Right cardiac atrium (tissue), 5 donors: ENCODE data around the gene MACROD1. TPM values are rescaled to one million over a fixed set of nuclear protein-coding genes. Genes with fewer than 3 reads are reported as not detected.
"Not testable (repeated sequence)": the region's sequence is repeated elsewhere in the genome, so short reads cannot be mapped to it uniquely, and the experiment has no call there.

Experiments used
- ATAC-seq, 2 donors: fragments of 200-7000 bp; cut with Tn5 transposase; one replicate each; pipeline versions ENCODE4 v1.8.0 to v1.9.1; 2020; ENCODE audit warnings: moderate library complexity in 2 of 2, mild to moderate bottlenecking in 1 of 2
- DNase-seq, 3 donors: peaks; one replicate each; pipeline ENCODE4 v3.0.0-alpha.2; 2020
- H3K27ac ChIP-seq: one replicate; pipeline ENCODE4 v1.5.1; 2013; ENCODE audit warnings: mild to moderate bottlenecking, low read length, control low read depth, moderate library complexity
- H3K27me3 ChIP-seq: one replicate; pipeline ENCODE4 v1.6.1; 2013; ENCODE audit not compliant: control insufficient read depth, insufficient read depth
- H3K4me1 ChIP-seq: one replicate; pipeline ENCODE4 v1.6.1; 2013; ENCODE audit warnings: low read length; ENCODE audit not compliant: control insufficient read depth, insufficient read depth
- H3K4me3 ChIP-seq: one replicate; pipeline ENCODE4 v1.5.1; 2013; ENCODE audit warnings: low read length, control low read depth
- H3K9me3 ChIP-seq: one replicate; pipeline ENCODE4 v1.6.1; 2013; ENCODE audit warnings: low read length; ENCODE audit not compliant: control insufficient read depth
- WGBS: extraction: QIAGEN DNeasy Blood & Tissue Kit; methylation state at CpG from one replicate; pipeline ENCODE4 v1.1.7; 2013; 5-methylcytosine and 5-hydroxymethylcytosine counted together
- intact Hi-C, 4 donors: fragments of 100-400 bp; cut with DNase I; formaldehyde crosslinking; loops; one replicate each; pipeline versions ENCODE4 v1.11.0 to v1.14.0; 2022 to 2023
- polyA plus RNA-seq: library from polyadenylated mRNA; stranded (reverse); fragments of 200-250 nt; gene quantifications from one replicate; pipeline ENCODE4 v1.2.3, GENCODE V29; 2013
- total RNA-seq, 4 donors: library from RNA; stranded (reverse); fragmentation: NEBNext Ultra II Directional; extraction: Animal tissue kit (Norgen Biotek cat#: 25700); gene quantifications; one replicate each; pipeline ENCODE4 v1.2.1, GENCODE V29; 2021
- donor health status: healthy with polysubstance abuse.
- donor health status: DM: no; HTN: yes; CAD: no.
- donor health status: DM: no; HTN: no; CAD: no.
- donor health status: DM: no; HTN: yes; CAD: no; lungs with severe emphysema.
- donor health status: DM: yes; HTN: yes; CAD: no.

MACROD1 gene
- total and polyA plus RNA-seq, 5 donors = 40.4 to 63.8 (median 60.2) TPM

DNA sequence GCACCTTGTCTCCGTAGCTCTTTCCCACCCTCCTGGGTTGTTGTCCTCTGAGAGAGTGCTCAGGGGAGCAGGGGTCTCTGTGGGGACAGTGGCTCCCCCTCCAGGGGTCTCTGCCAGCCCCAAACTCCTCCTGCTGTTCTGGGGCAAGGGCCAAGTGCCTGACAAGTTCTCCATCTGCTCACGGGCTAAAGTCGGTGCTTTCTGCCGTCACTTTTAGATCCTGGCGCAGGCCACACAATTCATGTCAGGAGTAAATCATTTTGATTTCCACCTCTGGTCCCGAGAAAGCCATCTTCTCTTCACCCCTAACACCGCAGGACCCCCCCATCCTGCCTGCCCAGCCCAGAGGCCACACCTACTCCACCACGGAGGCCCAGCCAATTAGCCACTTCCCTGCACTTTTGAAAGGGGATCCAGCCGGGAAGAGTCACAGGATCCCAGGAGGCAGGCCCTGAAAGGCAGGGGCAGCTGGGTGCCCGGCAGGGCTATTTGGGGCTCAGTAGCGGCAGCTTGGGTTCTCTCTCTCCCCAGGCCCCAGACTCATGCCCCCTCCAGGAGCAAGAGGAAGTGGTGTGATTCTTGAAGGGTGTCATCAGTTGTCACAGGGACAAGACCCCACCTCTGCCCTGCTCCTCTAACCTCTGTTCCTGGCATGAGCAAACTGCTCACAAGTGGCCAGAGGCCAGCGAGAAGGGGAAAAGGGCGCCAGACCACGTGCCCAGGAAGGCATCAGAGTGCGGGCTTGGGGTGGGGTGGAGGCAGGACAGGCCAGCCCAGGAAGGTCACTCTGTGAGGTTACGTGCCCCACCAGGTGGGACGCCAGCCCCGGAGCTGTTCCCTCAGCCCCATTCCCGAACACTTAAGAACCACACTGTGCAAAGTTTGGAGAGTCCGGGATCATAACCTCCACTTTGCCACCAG lies 1.3 kb downstream of the MACROD1 start:
- Histone ChIP-seq H3K27me3 (no peaks in the 10 kb centered on the region), H3K4me1 (no peaks in the 10 kb centered on the region), H3K27ac (peak overlapping the region; percentile 33), H3K9me3 (no peaks in the 10 kb centered on the region), H3K4me3 (peak overlapping the region; percentile 86)
- intact Hi-C loops = no loop called here
- ATAC-seq = peak; percentile 34 to 40
- peak in 2 of 3 donors; percentile 72 to 80 for DNase-seq
- 46% methylated on average over 20 of the region's 20 CpGs for WGBS

GRCh38 chr11:64163951-64164350 lies 2.0 kb downstream of the MACROD1 start:
- Histone ChIP-seq H3K27me3 (no peaks in the 10 kb centered on the region), H3K9me3 (no peaks in the 10 kb centered on the region), H3K4me1 (no peaks in the 10 kb centered on the region), H3K4me3 (no peak overlapping the region), H3K27ac (no peak overlapping the region)
- intact Hi-C loops = no loop called here
- DNase-seq = no peak
- ATAC-seq = no peak
- WGBS = 95% methylated on average over 5 of the region's 5 CpGs

- H3K27ac ChIP-seq, ATAC-seq, H3K4me1 ChIP-seq, H3K9me3 ChIP-seq, H3K27me3 ChIP-seq, H3K4me3 ChIP-seq, intact Hi-C loops, DNase-seq: not testable (repeated sequence)
- 90% methylated on average over 16 of the region's 16 CpGs for WGBS
Measured at GRCh38 chr11:64162769-64163168, 3.1 kb downstream of the MACROD1 start.

- Histone ChIP-seq H3K27ac (no peak overlapping the region), H3K27me3 (no peaks in the 10 kb centered on the region), H3K4me3 (no peak overlapping the region), H3K9me3 (no peaks in the 10 kb centered on the region), H3K4me1 (no peaks in the 10 kb centered on the region)
- DNase-seq = no peak
- WGBS = 98% methylated on average over 10 of the region's 10 CpGs
- no peak for ATAC-seq
- intact Hi-C loops = no loop called here
Measured at GRCh38 chr11:64161037-64161436, 4.9 kb downstream of the MACROD1 start.

GRCh38 chr11:64157631-64158394 lies 8.1 kb downstream of the MACROD1 start:
- H3K4me3 ChIP-seq = no peak overlapping the region
- H3K27ac ChIP-seq = no peak overlapping the region
- H3K9me3 ChIP-seq = no peaks in the 10 kb centered on the region
- DNase-seq (peak in 1 of 3 donors; percentile 35), ATAC-seq (no peak)
- no peaks in the 10 kb centered on the region for H3K4me1 ChIP-seq
- H3K27me3 ChIP-seq = no peaks in the 10 kb centered on the region
- intact Hi-C loops = loop anchor here in 1 of 4 donors (10.0 kb wide), 1 partner anchor 323 kb away; the partner anchor contains the start of gene MARK2
- 91% methylated on average over 17 of the region's 17 CpGs for WGBS

DNA sequence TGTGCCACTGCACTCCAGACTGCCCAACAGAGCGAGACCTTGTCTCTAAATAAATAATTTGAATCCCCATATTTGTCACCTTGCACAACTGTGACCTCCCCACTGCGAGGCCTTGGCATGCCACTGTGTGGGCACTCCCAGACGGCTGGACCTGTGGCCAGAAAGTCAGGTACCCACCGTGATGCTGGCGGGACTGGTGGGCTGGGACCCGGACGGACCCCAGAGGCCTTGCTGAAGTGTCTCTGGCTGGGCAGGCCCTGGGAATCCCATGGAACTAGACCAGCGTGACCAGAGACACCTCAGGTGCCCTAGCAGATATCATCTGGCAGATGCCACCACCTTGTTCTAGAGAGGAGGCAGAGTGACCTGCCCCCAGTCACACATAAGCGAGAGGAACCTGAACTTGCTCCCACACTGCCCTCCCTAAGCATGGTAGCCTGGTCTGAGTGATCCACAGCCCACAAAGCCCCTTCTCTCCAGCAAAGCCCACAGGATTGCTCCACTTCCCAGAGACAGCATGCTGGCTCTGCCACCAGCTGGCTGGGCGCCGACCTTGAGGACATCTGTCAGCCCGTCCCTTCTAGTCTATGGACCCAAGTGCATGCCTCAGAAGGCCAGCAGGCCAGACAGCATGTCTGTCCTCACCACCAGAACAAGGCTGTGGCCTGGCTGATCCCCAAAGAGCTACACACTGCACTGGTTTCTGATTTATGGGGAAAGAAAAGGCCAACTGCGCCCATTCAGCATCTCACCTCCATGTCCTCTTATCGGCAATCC lies 9.5 kb downstream of the MACROD1 start:
- Histone ChIP-seq H3K27me3 (no peaks in the 10 kb centered on the region), H3K4me3 (no peak overlapping the region), H3K4me1 (no peaks in the 10 kb centered on the region), H3K27ac (no peak overlapping the region), H3K9me3 (no peaks in the 10 kb centered on the region)
- WGBS = 84% methylated on average over 14 of the region's 14 CpGs
- ATAC-seq (peak; percentile 3 to 44), DNase-seq (peak in 1 of 3 donors; percentile 64)
- intact Hi-C loops = loop anchor here in 1 of 4 donors (10.0 kb wide), 1 partner anchor 322 kb away; the partner anchor contains the start of gene MARK2

DNA sequence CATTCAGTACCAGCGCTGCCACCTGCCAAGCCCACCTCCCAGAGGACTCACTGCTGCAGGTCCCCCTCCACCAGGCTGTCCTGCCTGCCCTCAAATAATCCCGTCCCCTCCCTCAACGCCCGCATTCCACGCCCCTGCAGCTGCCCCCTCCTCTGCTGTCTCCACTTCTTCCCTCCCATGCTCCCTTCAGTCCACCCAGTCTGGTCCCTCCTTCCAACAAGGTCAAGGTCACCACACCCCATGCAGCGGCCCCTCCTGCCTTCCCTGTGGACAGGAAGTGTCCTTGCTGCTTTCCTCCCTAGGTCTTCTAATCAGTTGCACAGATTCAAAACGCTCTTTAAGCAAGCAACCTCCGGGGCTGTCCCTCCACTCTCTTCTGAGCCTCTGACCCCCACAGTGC lies 12.1 kb downstream of the MACROD1 start:
- Histone ChIP-seq H3K27me3 (no peaks in the 10 kb centered on the region), H3K4me1 (no peaks in the 10 kb centered on the region), H3K9me3 (no peaks in the 10 kb centered on the region), H3K27ac (no peak overlapping the region), H3K4me3 (no peak overlapping the region)
- DNase-seq (no peak), ATAC-seq (no peak)
- 51% methylated on average over 8 of the region's 8 CpGs for WGBS
- intact Hi-C loops = loop anchor here in 3 of 4 donors (2.0 to 10.0 kb wide), 3 partner anchors 155 to 319 kb away; partner anchors contain the start of gene MARK2 (in 2 of the 3)

DNA sequence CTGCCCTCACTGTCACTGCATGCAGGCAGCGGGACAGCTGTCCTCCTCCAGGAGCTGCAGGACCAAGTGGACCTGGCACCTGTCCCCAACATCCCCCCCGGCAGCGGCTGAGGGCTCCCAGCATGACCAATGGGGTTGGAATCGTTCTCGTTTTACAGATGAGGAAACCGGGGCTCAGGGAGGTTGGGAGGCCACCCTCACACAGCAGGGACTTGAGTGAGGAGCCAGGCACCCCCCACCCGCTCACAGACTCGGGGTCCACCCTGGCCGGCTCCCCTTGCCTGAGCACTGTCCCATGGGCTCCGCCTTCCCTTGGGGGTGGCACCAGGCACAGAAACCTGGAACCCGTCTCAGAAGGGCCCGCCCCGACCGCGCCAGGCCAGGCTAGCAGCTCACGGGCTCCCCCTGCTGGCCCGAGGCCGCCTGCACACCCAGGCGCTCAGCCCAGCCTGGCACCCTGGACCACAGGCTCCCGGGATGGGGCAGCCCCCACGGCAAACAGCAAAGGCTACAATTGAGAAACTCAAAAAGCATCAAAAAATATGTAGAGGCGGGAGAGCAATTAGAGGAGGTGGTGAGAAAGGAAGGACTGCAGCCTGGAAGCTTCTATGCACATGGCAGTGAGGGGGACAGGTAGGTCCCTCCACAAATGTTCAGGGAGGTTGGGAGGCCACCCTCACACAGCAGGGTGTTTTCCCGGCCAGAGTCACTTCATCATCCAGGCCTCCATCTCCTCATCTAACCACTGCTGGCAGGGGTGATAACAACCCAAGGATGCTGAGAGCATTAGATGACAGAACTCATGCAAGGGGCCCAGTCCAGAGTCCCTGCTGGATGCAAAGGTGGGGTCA lies 12.8 kb downstream of the MACROD1 start:
- no peaks in the 10 kb centered on the region for H3K4me1 ChIP-seq
- intact Hi-C loops = loop anchor here in 3 of 4 donors (2.0 to 10.0 kb wide), 3 partner anchors 154 to 318 kb away; partner anchors contain the start of gene MARK2 (in 2 of the 3)
- ATAC-seq = peak; percentile 54 to 80
- peak; percentile 66 to 89 (median 88) for DNase-seq
- WGBS = 19% methylated on average over 23 of the region's 23 CpGs
- no peaks in the 10 kb centered on the region for H3K9me3 ChIP-seq
- H3K27me3 ChIP-seq = no peaks in the 10 kb centered on the region
- H3K27ac ChIP-seq = no peak overlapping the region
- H3K4me3 ChIP-seq = no peak overlapping the region

GRCh38 chr11:64151337-64151736 lies 14.6 kb downstream of the MACROD1 start:
- 94% methylated on average over 8 of the region's 8 CpGs for WGBS
- intact Hi-C loops = loop anchor here in 3 of 4 donors (2.0 to 10.0 kb wide), 3 partner anchors 151 to 317 kb away; partner anchors contain the start of gene MARK2 (in 2 of the 3)
- Histone ChIP-seq H3K27ac (no peak overlapping the region), H3K27me3 (no peaks in the 10 kb centered on the region), H3K4me3 (no peak overlapping the region), H3K9me3 (no peaks in the 10 kb centered on the region), H3K4me1 (no peaks in the 10 kb centered on the region)
- ATAC-seq (no peak), DNase-seq (no peak)
